Hindlimb muscle (tissue), 1 donor: Measurements from ENCODE around the gene FAM124B. TPM values are rescaled to one million over a fixed set of nuclear protein-coding genes. Genes with fewer than 3 reads are reported as not detected.

Experiments
- DNase-seq: peaks from one replicate; pipeline ENCODE4 v3.0.0-alpha.2; 2013
- polyA plus RNA-seq: library from polyadenylated mRNA; unstranded; fragments of 120-200 nt; gene quantifications from one replicate; pipeline ENCODE4 v1.2.1, GENCODE V29; 2013; ENCODE audit not compliant: insufficient read length

The FAM124B gene
- polyA plus RNA-seq: 7.0 TPM

DNA sequence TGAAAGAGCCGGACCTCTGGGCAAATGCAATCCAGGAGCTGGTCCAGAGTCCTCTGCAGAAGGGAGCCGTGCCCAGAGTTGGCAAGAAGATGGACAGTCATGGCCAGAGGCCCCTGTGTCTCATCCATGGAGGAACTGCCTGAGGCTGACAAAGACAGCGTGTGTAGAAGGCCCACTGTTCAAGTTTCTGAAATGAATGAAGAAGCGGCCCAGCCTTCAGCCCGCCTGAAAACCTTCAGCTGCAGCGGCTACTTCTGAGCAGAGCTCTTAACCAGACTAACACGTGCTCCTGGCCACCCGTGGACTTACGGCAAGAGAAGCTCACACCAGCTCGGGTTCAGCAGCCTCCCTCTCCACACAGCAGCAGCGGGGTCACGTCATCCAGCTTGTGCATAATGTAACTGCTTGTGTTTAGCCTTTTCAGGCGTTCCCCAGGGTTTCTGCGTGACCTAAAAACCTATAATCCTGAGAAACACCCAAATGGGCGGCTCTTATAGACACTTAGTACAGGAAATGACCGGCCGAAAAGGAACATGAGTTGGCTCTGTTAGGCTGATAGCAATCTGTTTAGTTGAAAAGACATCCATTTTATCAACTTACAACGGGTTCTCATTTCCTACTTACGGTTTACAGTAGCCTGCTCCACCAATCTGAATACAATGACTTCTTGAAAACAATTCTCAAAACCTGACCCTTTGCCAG, at the start of gene FAM124B:
Gene FAM124B (minus strand): TSS at position 467 of the 702 bp plus-strand sequence. CDS start 339 bp downstream, at position 128.
- peak; percentile 76 for DNase-seq

GRCh38 chr2:224449212-224450147, 47.6 kb upstream of the FAM124B start:
- DNase-seq: peak; percentile 12

GRCh38 chr2:224448236-224448635, 46.3 kb upstream of the FAM124B start:
- no peak for DNase-seq

- no peak for DNase-seq
Observed at GRCh38 chr2:224444783-224445182, 42.9 kb upstream of the FAM124B start.

- no peak for DNase-seq
Observed at GRCh38 chr2:224444021-224444420, 42.1 kb upstream of the FAM124B start.

DNA sequence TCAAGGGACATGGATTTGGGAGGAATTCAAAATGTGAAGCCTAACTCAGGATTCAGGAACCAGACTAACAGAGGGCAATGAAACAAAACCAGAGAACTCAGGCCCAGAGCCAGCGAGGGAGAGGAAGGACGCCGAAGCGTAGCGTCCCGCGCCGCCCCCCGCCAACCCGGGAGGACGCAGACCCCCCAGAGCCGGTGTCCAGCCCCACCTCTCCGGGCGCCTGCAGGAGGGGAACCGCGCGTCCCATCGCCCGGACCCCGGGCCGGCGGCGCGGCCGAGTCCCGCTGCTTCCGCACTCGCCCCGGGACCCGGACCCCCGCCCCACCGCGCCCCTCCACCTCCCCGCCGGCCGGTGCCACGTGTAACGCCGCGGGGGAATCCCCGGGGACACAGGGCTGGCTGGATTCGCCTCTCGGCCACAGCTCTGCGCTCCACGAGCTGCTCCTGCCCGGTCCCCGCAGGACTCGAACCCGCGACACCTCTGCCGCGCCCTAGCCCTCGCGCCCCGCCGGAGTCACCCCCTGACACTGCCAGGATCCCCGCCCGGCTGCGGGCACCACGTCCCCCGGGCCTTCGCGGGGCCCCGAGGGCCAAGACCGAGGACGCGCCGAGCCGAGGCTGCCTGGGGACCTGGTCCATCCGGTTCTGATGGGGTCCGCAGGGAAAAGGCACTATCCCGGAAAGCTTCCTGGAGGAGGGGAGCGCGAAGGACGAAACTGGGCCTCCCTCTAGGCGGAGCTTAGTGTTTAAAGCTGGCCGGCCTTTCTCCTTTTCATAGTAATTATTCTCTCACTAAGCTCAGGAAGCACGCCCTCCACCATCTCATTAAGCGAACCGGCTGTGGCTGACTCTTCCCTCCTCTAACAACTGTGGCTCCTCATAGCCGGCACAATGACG, 40.4 kb upstream of the FAM124B start:
- DNase-seq: peak; percentile 13

DNA sequence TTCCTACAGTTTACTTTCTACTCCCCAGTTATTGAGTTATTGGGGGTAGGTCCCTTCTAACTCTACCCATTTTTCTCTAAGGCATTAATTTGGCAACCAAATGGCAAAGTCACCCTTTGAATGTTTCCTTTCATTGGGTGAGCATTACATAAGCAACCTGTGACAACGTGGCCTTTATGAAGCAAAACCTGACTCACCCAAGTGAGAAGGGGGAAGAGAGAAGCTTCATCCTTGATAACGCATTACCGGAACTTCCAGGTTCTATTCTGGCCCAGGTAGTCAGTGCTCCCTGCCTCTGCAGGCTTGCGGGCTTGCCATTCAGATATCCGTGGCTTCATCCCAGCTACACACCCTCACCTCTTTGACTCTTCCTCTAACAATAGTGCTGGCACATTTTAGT, 39.1 kb upstream of the FAM124B start:
- no peak for DNase-seq

- no peak for DNase-seq
Observed at GRCh38 chr2:224438726-224439125, 36.8 kb upstream of the FAM124B start.

- DNase-seq: no peak
Observed at GRCh38 chr2:224436634-224437033, 34.7 kb upstream of the FAM124B start.

GRCh38 chr2:224434618-224435017, 32.7 kb upstream of the FAM124B start:
- DNase-seq: no peak

- DNase-seq: no peak
Observed at GRCh38 chr2:224433442-224433841, 31.5 kb upstream of the FAM124B start.

GRCh38 chr2:224432003-224432579, 30.2 kb upstream of the FAM124B start:
- no peak for DNase-seq

DNA sequence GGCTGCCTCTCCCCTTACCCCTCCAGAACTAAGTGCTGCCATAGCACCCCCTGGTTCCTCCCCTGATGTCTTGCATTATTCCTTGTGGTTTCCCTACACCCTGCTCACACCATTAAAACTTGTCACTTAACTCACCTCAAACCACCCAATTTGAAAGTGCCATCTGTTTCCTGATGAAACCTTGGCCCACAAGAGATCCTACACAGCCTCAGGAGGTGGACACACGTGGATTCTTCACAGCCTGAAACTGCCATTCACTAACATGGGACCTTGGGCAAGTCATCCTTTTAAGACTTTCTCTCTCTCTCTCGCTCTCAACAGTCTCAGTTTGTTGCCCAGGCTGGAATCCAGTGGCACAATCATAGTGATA, 27.5 kb upstream of the FAM124B start:
- DNase-seq: no peak

GRCh38 chr2:224428787-224429440, 27.0 kb upstream of the FAM124B start:
- no peak for DNase-seq

DNA sequence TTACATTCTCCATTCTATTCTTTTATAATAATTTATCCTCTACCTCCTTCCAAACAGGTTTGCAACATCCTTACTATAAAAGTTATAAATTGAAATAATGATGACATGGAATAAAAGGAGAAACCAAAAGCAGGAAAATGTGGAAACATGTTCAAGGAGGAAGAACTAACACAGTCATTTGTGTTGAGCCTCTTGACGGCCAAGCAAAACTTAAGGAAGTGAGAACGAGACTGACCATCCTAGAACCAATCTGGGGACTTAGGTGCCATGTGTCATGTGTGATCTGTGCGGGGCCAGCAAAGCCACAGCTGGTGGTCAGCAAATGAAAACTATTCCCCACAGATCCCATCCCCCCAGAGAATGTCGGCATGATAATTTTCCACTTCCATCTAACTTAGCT, 25.6 kb upstream of the FAM124B start:
- DNase-seq: no peak

GRCh38 chr2:224426656-224427055, 24.7 kb upstream of the FAM124B start:
- DNase-seq: no peak

DNA sequence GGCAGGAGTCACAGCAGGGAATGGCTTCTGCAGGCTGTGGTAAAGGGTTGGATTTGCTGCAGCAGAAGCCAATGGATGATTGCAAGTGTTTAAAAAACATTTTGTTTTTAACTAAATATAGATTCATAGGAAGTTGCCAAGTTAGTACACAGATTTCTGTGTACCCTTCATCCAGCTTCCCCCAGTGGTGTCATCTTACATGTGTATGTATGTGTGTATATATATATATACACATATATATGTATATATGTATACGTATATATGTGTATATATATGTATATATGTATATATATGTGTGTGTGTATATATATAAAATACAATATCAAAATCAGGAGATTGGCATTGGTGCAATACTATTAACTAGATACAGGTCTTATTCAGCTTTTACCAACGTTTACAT, 19.2 kb upstream of the FAM124B start:
- no peak for DNase-seq

GRCh38 chr2:224417947-224418346, 16.0 kb upstream of the FAM124B start:
- DNase-seq: no peak

GRCh38 chr2:224417361-224417729, 15.4 kb upstream of the FAM124B start:
- no peak for DNase-seq

DNA sequence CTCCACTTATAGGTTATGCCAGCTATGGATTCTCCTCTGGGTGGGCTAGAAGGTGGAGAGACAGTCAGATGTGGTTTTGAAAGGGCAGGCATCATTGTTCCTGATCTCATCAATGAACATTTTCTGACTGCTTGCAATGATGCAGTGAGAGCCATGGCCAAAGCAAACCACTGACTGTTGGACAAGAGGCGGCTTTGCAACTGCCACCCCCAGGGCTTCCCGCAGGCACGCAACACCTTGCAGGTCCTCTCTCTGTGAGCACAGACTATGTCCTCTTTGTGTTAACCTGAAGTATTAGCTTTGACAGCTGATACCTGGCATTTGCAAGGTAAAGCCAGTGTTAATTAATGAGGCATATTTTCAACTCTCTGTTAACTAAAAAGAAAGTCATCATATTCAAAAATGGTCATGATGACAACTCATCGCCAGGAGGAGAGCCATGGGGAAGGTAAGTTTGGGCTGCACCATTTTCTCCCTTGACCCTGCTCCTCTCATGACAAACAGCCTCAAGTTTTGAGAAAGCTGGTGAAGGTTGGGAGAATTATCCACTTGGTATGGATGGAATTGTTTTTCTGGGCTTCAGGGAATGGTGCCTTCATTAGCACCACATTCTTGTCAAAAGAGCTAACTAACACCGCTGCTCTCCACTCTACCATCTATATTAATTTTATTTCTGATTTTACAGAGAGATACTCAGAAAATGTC, 14.9 kb upstream of the FAM124B start:
- DNase-seq: no peak

DNA sequence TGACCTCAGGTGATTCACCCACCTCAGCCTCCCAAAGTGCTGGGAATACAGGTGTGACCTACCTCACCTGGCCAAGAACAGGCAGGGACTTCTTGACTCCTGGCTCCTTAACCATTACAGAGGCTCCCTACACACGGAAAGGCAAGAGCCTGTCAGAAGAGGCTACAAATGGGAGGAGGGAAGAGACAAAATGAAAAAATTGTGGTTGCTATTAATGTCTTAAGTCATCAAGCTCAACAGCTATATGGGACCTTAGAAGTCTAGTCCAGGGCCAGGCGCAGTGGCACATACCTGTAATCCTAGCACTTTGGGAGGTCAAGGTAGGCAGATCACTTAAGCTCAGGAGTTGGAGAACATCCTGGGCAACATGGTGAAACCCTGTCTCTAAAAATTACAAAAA, 11.5 kb upstream of the FAM124B start:
- DNase-seq: no peak
